Neuron (in vitro differentiated cells): ENCODE data around the gene CNTNAP2.

Experiments
- H2AFZ ChIP-seq: one replicate; pipeline ENCODE4 v1.6.1; 2013; ENCODE audit warnings: low read depth, mild to moderate bottlenecking, inconsistent platforms, low read length, moderate library complexity
- H3K27me3 ChIP-seq: one replicate; pipeline ENCODE4 v1.6.1; 2013; ENCODE audit warnings: low read length; ENCODE audit not compliant: insufficient read depth
- H3K36me3 ChIP-seq: one replicate; pipeline ENCODE4 v1.6.1; 2013; ENCODE audit warnings: low read length; ENCODE audit not compliant: insufficient read depth
- H3K4me1 ChIP-seq: one replicate; pipeline ENCODE4 v1.6.1; 2013; ENCODE audit warnings: low read length; ENCODE audit not compliant: insufficient read depth
- H3K4me3 ChIP-seq: 2 replicates; pipeline ENCODE4 v1.5.1; 2013; ENCODE audit warnings: mild to moderate bottlenecking, low read length, moderate library complexity
- H3K9me3 ChIP-seq: one replicate; pipeline ENCODE4 v1.6.1; 2013; ENCODE audit warnings: low read length

Gene CNTNAP2

DNA sequence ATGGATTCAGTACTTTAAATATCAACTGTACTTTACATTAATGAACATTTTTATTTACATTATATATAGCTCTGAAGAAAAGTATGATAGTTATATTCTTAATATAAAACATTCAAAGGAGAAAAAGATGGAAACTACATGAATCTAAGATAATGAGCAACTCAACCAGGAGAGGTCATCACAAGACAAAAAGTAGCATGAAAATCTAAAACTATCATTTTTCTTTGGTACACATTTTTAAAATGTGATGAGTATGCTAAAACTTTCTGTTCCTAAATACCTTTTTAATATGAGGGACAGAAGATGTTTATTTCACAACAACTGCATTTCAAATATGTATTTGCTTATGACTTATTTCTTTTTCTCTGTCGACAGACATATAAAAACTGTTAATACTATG lies 2.4 kb downstream of the CNTNAP2 start:
- H3K4me3 ChIP-seq = no peak overlapping the region
- peaks cover 9% of the 10 kb centered on the region for H3K4me1 ChIP-seq
- no peak overlapping the region for H2AFZ ChIP-seq
- peaks cover 3% of the 10 kb centered on the region for H3K27me3 ChIP-seq
- no peaks in the 10 kb centered on the region for H3K9me3 ChIP-seq
- H3K36me3 ChIP-seq = no peaks in the 10 kb centered on the region

DNA sequence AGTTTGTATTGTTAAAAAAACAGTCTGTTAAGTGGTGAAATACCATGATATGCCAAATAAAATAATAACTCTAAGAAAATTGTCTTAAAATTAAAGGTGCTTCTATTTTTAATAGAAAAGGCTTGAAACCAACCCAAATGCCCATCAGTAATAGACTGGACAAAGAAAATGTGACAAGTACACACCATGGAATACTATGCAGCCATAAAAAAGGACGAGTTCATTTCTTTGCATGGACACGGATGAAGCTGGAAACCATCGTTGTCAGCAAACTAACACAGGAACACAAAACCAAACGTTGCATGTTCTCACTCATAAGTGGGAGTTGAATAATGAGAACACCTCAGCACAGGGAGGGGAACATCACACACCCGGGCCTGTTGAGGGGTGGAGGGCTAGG lies 7.1 kb downstream of the CNTNAP2 start:
- Histone ChIP-seq H3K27me3 (no peaks in the 10 kb centered on the region), H3K4me1 (no peaks in the 10 kb centered on the region), H3K4me3 (no peak overlapping the region), H3K36me3 (no peaks in the 10 kb centered on the region), H3K9me3 (no peaks in the 10 kb centered on the region), H2AFZ (no peak overlapping the region)

DNA sequence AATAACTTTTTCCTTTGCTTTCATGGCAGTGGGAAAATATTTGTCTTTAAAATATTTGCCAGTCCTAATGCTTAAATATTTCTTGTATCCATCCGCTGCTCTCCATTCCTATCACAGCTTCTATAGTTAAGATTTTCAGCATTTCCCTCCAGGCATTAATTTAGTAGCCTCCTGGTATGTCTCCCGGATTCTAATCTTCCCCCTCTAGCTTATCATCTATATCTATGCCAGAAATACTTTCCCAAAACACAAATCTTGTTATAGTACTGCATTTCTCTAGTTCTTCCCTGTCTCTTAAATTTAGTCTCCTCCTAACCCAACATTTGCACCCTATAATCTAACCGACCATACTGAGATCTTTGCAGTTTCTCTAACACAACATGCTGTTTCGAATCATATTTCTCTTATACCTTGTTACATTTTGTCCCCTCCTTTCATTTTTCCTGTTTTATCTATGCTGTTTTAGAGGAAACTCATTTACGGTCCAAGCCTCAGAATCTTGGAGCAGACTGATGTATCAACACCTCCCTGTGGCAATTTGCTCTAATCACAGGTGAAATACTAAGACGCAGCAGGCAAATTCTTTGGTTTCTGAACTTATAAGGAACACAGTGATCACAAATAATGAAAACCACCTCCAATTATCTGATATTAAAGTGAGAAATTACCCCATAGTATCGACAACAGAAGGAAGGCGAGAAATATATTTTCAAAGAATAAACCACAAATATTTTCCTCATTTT lies 10.3 kb downstream of the CNTNAP2 start:
- H2AFZ ChIP-seq = no peak overlapping the region
- H3K36me3 ChIP-seq = no peaks in the 10 kb centered on the region
- H3K4me1 ChIP-seq = no peaks in the 10 kb centered on the region
- H3K27me3 ChIP-seq = no peaks in the 10 kb centered on the region
- no peak overlapping the region for H3K4me3 ChIP-seq
- no peaks in the 10 kb centered on the region for H3K9me3 ChIP-seq

DNA sequence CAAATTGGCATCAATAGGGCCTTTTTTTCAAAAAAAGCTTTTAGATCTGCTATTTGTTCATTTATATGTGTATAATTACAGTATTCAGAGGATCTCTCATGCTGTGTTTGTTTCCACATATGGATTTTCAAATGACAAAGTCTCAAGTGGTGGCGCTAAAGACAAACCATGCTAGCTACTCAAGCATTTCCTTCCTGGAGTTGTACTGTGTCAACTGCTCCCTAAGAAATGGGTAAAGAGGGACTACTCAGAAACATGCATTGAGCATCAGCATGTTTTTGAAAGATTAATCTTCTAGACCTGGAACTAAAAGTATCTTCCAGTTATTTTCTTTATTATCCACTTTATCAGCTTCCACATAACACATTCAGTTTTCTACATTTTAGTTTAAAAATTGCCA lies 12.7 kb downstream of the CNTNAP2 start:
- H3K27me3 ChIP-seq = no peaks in the 10 kb centered on the region
- no peak overlapping the region for H2AFZ ChIP-seq
- H3K36me3 ChIP-seq = no peaks in the 10 kb centered on the region
- H3K4me3 ChIP-seq = no peak overlapping the region
- no peaks in the 10 kb centered on the region for H3K4me1 ChIP-seq
- no peaks in the 10 kb centered on the region for H3K9me3 ChIP-seq

DNA sequence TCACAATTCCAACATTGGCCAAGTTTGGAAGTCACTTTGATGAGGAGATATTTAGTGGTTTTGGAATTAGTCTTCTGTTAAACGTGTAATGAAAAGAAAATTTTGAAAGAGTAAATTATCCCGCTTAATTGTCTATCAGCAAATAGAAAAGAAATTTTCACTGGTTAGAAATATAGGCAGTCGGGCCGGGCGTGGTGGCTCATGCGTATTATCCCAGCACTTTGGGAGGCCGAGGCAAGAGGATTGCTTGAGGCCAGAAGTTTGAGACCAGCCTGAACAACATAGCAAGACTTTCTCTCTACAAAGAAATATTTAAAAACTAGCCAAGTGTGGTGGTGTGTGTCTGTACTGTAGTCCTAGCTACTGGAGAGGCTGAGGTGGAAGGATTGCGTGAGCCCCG lies 13.4 kb downstream of the CNTNAP2 start:
- Histone ChIP-seq H3K36me3 (no peaks in the 10 kb centered on the region), H3K27me3 (no peaks in the 10 kb centered on the region), H3K4me3 (no peak overlapping the region), H3K9me3 (no peaks in the 10 kb centered on the region), H2AFZ (no peak overlapping the region), H3K4me1 (no peaks in the 10 kb centered on the region)

DNA sequence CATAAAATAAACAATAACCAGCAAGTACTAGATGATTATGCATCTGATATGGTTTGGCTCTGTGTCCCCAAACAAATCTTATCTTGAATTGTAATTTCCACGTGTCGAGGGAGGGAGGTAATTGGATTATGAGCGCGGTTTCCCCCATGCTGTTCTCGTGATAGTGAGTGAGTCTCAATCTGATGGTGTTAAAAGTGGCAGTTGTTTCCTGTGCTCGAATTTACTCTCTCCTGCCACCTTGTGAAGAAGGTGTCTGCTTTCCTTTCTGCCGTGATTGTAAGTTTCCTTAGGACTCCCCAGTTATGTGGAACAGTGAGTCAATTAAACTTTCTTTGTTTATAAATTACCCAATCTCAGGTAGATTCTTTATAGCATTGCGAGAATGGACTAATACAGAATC lies 15.1 kb downstream of the CNTNAP2 start:
- no peak overlapping the region for H3K4me3 ChIP-seq
- H3K27me3 ChIP-seq = no peaks in the 10 kb centered on the region
- no peaks in the 10 kb centered on the region for H3K4me1 ChIP-seq
- no peak overlapping the region for H2AFZ ChIP-seq
- H3K36me3 ChIP-seq = no peaks in the 10 kb centered on the region
- no peaks in the 10 kb centered on the region for H3K9me3 ChIP-seq

DNA sequence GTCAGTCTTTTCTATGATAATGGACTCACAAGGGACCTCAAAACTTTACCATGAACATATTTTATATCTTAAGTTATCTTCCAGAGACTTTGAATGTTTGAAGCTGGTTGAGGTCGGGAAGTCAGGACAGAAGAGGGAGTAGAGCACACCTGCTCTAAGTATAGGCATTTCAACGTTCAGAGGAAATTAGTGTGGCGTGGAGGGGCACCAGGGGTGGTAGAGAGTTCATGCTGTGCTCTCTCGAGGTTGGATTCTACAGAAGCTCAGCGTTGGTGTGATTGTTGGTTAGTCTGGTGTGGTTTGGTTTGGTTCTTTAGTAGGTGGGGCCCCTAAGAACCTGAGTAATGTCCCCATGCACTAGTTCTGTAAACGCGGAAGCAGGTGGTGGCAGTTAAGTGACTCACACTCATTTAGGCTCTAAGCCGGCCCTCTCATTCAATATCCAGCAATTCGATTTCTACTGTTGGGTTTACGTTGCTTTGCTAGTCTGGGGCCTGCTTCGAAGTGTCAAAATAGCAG lies 19.8 kb downstream of the CNTNAP2 start:
- H2AFZ ChIP-seq = no peak overlapping the region
- H3K27me3 ChIP-seq = no peaks in the 10 kb centered on the region
- H3K9me3 ChIP-seq = no peaks in the 10 kb centered on the region
- H3K4me1 ChIP-seq = no peaks in the 10 kb centered on the region
- H3K4me3 ChIP-seq = no peak overlapping the region
- no peaks in the 10 kb centered on the region for H3K36me3 ChIP-seq

DNA sequence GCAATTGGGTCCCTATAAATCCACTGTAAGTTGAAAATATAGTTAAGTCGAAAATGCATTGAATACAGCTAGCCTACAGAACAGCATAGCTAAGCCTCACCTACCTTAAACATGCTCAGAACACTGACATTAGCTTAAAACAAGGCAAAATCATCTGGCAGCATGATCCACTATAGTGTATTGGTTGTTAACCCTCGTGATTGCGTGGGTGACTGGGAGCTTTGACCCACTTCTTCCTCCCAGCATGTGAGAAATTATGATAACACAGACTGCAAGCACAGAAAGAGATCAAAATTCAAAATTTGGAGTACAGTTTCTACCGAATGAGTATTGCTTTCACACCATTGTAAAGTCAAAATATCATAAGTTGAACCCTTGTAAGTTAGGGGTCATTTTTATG lies 22.3 kb downstream of the CNTNAP2 start:
- Histone ChIP-seq H2AFZ (no peak overlapping the region), H3K4me3 (no peak overlapping the region), H3K36me3 (no peaks in the 10 kb centered on the region), H3K4me1 (no peaks in the 10 kb centered on the region), H3K27me3 (no peaks in the 10 kb centered on the region), H3K9me3 (no peaks in the 10 kb centered on the region)

DNA sequence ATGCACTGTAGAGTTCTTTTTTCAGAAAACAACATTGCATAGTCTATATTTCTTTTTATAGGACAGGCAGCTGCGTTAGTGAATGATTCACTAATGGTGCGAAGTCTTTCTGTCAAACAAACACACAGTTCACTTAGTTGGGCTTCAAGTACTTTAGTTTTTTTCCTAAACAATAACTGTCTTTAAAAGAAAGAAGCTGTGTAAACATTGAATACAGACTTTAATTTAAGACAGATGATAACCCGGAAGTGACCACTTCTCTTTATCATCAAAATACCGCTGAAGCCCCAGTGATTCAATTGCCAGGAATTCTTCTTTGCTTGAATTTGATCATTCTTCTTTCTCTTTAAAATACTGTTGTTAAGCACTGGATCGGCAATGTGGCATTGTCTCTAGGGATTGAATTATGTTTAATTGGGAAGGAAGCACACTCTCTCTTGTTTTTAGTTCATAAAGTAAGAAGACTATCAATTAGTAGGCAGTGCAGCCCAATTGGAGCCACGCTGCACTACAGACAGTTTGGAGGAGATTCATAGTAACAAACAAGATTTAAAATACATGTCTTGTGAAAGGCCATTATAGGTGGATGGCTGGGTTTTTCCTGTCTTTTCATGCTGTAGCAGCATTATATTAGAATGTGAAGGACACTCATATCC lies 30.4 kb downstream of the CNTNAP2 start:
- H3K4me1 ChIP-seq = no peaks in the 10 kb centered on the region
- H3K9me3 ChIP-seq = no peaks in the 10 kb centered on the region
- H3K4me3 ChIP-seq = no peak overlapping the region
- no peak overlapping the region for H2AFZ ChIP-seq
- H3K36me3 ChIP-seq = no peaks in the 10 kb centered on the region
- no peaks in the 10 kb centered on the region for H3K27me3 ChIP-seq

DNA sequence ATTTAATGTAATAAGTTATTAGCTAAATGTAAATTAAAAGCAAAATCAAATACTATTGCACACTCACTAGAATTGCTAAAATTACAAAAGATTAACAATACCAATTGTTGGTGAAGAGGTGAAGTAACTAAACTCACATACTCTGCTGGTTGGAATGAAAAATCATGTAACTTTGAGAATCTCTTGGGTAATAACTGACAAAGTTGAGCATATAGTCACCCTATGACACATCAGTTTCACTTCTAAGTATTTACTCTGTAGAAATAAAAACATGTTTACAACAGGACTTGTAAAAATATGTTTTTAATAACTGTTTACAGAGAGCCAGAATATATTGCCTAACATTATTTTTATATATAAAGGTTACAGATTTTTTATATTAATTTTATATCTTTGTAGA lies 33.6 kb downstream of the CNTNAP2 start:
- no peaks in the 10 kb centered on the region for H3K9me3 ChIP-seq
- no peaks in the 10 kb centered on the region for H3K36me3 ChIP-seq
- H2AFZ ChIP-seq = no peak overlapping the region

DNA sequence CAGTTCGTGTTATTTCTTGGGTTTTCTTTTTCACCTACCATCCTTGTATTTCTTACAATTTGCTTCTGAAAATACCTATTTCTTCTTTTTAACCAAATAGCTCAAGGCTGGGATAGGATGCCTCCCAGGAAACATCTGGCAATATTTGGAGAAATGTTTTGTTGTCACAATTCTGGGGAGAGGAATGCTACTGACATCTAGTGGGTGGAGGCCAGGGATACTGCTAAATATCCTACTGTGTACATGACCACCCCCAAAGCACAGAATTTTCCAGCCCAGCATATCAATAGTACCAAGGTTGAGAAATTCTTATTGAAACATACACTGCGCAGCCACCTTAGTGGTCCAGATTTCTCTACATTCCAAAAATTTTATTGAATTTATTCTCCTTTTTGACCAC lies 55.5 kb downstream of the CNTNAP2 start:
- Histone ChIP-seq H3K9me3 (no peaks in the 10 kb centered on the region), H3K27me3 (no peaks in the 10 kb centered on the region), H2AFZ (no peak overlapping the region), H3K36me3 (no peaks in the 10 kb centered on the region), H3K4me3 (no peak overlapping the region), H3K4me1 (peaks cover 8% of the 10 kb centered on the region)

More for the DNA sequence above, 33.6 kb downstream of the CNTNAP2 start:
- no peaks in the 10 kb centered on the region for H3K27me3 ChIP-seq
- no peak overlapping the region for H3K4me3 ChIP-seq
- no peaks in the 10 kb centered on the region for H3K4me1 ChIP-seq

DNA sequence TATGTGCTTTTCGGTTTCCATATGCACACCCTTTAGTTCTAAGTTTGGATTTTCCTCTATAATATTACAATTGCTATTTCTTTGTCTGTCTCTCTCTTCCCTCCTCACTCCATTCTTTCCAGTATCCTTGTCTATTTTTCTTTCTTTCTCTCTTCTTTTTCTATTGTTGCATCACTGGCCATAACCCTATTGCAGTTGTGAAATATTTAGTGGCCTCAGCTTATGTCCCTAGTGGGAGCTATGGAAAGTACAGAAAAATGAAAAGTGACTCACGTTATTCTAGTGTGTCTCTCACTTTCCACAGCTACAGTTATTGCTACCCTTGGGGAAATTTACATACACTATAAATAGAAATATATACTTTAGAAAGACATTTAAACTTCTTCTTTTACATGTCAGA lies 59.1 kb downstream of the CNTNAP2 start:
- H3K27me3 ChIP-seq = no peaks in the 10 kb centered on the region
- H3K4me3 ChIP-seq = no peak overlapping the region
- no peaks in the 10 kb centered on the region for H3K36me3 ChIP-seq
- peaks cover 10% of the 10 kb centered on the region for H3K4me1 ChIP-seq
- no peaks in the 10 kb centered on the region for H3K9me3 ChIP-seq
- no peak overlapping the region for H2AFZ ChIP-seq

DNA sequence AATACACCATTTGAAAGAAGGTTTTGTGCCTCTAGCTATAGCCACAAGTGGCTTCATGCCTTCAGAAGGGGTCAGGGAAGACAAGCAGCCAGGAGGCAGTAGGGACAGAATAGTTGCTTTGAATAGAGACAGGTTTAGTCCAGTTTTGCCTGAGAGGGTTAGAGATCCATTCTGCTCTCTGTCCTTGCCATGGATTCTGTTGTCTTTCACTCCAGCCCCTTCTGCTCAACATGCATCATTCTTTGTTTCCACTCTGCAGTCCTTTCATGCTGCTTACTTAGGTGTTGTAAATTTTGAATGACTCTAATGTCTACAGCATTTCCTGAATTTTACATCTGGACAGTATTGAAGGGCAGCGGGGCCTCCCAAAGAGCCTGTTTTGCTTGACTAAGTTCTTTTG lies 60.3 kb downstream of the CNTNAP2 start:
- no peak overlapping the region for H3K4me3 ChIP-seq
- H3K36me3 ChIP-seq = no peaks in the 10 kb centered on the region
- H3K4me1 ChIP-seq = peaks cover 10% of the 10 kb centered on the region
- no peak overlapping the region for H2AFZ ChIP-seq
- H3K9me3 ChIP-seq = no peaks in the 10 kb centered on the region
- H3K27me3 ChIP-seq = no peaks in the 10 kb centered on the region
